Stomach (tissue), 4 donors: Measurements from ENCODE around the gene AUTS2.

ENCODE experiments used
- POLR2AphosphoS5 ChIP-seq, 3 donors: sonication (generic); formaldehyde crosslinking; IDR thresholded peaks; one replicate each; pipeline ENCODE4 v1.6.1; 2016; ENCODE audit warnings: antibody characterized with exemption in 3 of 3
- TF ChIP-seq, protein P1 (sequence below), 7 experiments: fragments of 450-650 bp in 4 of 7; fragments of 200-600 bp in 3 of 7; sonication (generic) in 3 of 7; IDR thresholded peaks; one replicate each; pipeline ENCODE4 v1.5.1; 2016 to 2019; ENCODE audit warnings: antibody characterized with exemption in 7 of 7, control low read depth in 2 of 7, mild to moderate bottlenecking in 1 of 7

DNA sequence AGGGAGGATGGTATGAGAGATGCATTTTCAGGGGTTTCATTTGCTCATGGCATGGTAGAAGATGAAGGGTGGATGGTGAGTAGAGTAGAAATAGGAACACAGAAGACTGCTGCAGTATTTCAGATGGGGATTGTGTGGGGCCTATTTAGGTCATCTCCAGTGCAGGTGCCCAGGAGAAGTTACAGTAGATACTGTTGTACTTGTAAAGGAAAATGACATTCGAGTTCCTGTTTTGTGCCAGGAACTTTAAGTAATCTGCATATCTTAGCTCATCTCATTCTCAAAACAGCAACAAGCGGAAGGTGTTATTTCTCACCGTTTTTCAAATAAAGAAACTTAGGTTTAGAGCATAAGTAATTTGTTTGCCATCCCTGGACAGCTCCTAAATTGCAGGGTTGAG, 156.2 kb downstream of the AUTS2 start:
- TF ChIP-seq, protein P1, sequence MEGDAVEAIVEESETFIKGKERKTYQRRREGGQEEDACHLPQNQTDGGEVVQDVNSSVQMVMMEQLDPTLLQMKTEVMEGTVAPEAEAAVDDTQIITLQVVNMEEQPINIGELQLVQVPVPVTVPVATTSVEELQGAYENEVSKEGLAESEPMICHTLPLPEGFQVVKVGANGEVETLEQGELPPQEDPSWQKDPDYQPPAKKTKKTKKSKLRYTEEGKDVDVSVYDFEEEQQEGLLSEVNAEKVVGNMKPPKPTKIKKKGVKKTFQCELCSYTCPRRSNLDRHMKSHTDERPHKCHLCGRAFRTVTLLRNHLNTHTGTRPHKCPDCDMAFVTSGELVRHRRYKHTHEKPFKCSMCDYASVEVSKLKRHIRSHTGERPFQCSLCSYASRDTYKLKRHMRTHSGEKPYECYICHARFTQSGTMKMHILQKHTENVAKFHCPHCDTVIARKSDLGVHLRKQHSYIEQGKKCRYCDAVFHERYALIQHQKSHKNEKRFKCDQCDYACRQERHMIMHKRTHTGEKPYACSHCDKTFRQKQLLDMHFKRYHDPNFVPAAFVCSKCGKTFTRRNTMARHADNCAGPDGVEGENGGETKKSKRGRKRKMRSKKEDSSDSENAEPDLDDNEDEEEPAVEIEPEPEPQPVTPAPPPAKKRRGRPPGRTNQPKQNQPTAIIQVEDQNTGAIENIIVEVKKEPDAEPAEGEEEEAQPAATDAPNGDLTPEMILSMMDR (IDR thresholded peaks at IDR 0.05) = no peak
- TF ChIP-seq POLR2AphosphoS5 (IDR thresholded peaks at IDR 0.05) = no peak
